Large intestine (tissue), 3 donors: ENCODE results near the gene IFNA6. TPM values are rescaled to one million over a fixed set of nuclear protein-coding genes. Genes with fewer than 3 reads are reported as not detected.
"Not testable (repeated sequence)": the region's sequence is repeated elsewhere in the genome, so short reads cannot be mapped to it uniquely, and the experiment has no call there.

Experiments used
- DNase-seq, 2 donors: peaks; one replicate each; pipeline versions ENCODE4 v3.0.0 to v3.0.0-alpha.2; 2013
- H3K27ac ChIP-seq: one replicate; pipeline ENCODE4 v1.5.1; 2013; ENCODE audit warnings: low read length
- H3K27me3 ChIP-seq: 2 replicates; pipeline ENCODE4 v1.6.1; 2013; ENCODE audit warnings: low read length; ENCODE audit not compliant: control insufficient read depth, insufficient read depth
- H3K36me3 ChIP-seq: 2 replicates; pipeline ENCODE4 v1.6.1; 2013; ENCODE audit warnings: low read length; ENCODE audit not compliant: control insufficient read depth, insufficient read depth
- H3K4me1 ChIP-seq: one replicate; pipeline ENCODE4 v1.6.1; 2013; ENCODE audit warnings: low read length; ENCODE audit not compliant: control insufficient read depth, insufficient read depth
- H3K4me3 ChIP-seq: one replicate; pipeline ENCODE4 v1.5.1; 2013; ENCODE audit warnings: low read length
- H3K9me3 ChIP-seq: one replicate; pipeline ENCODE4 v1.6.1; 2013; ENCODE audit warnings: mild to moderate bottlenecking, low read depth, low read length, moderate library complexity; ENCODE audit not compliant: control insufficient read depth
- WGBS: methylation state at CpG from one replicate; pipeline ENCODE4 v1.1.5; 2013; ENCODE audit warnings: low lambda C conversion rate; ENCODE audit not compliant: insufficient coverage; 5-methylcytosine and 5-hydroxymethylcytosine counted together
- polyA plus RNA-seq: library from polyadenylated mRNA; unstranded; fragments of 120-200 nt; gene quantifications from one replicate; pipeline ENCODE4 v1.2.1, GENCODE V29; 2013

Gene IFNA6
- polyA plus RNA-seq, 1 donor, result not detected

GRCh38 chr9:21367957-21368356, 17.3 kb upstream of the IFNA6 start, which contains the start of gene IFNA13:
TSS of gene IFNA13 (minus strand) at chr9:21368057. CDS start at chr9:21368010, 47 bp downstream.
- 87% methylated on average over 2 of the region's 3 CpGs for WGBS
- Histone ChIP-seq H3K36me3 (no peaks in the 10 kb centered on the region), H3K27ac (no peak within 1 kb of the TSS), H3K27me3 (peaks cover 3% of the 10 kb centered on the region), H3K4me1 (no peaks in the 10 kb centered on the region), H3K4me3 (no peak within 1 kb of the TSS), H3K9me3 (no peaks in the 10 kb centered on the region)
- no peak for DNase-seq

- H3K4me3 ChIP-seq, H3K36me3 ChIP-seq, H3K27me3 ChIP-seq, H3K27ac ChIP-seq, DNase-seq, H3K4me1 ChIP-seq, H3K9me3 ChIP-seq: not testable (repeated sequence)
- WGBS, result no CpG with 5 or more reads among the region's 2 CpGs
Observed at GRCh38 chr9:21367169-21367568, 16.5 kb upstream of the IFNA6 start.

- DNase-seq, result no peak
- WGBS, result no CpG with 5 or more reads among the region's 8 CpGs
- Histone ChIP-seq H3K36me3 (no peaks in the 10 kb centered on the region), H3K9me3 (no peaks in the 10 kb centered on the region), H3K4me3 (no peak overlapping the region), H3K27ac (no peak overlapping the region), H3K4me1 (no peaks in the 10 kb centered on the region), H3K27me3 (peaks cover 3% of the 10 kb centered on the region)
Observed at GRCh38 chr9:21362287-21362686, 11.6 kb upstream of the IFNA6 start.

- Histone ChIP-seq H3K4me3 (no peak overlapping the region), H3K9me3 (no peaks in the 10 kb centered on the region), H3K36me3 (no peaks in the 10 kb centered on the region), H3K4me1 (no peaks in the 10 kb centered on the region), H3K27me3 (no peaks in the 10 kb centered on the region), H3K27ac (no peak overlapping the region)
- 81% methylated on average over 4 of the region's 7 CpGs for WGBS
- DNase-seq, result no peak
Observed at GRCh38 chr9:21357479-21358460, 7.1 kb upstream of the IFNA6 start.

GRCh38 chr9:21348430-21348970, 2.2 kb downstream of the IFNA6 start:
- no peaks in the 10 kb centered on the region for H3K4me1 ChIP-seq
- WGBS, result no CpG with 5 or more reads among the region's 3 CpGs

GRCh38 chr9:21340735-21341134, 10.0 kb downstream of the IFNA6 start:
- Histone ChIP-seq H3K4me1 (no peaks in the 10 kb centered on the region), H3K9me3 (no peaks in the 10 kb centered on the region), H3K27ac (no peak overlapping the region), H3K27me3 (peaks cover 6% of the 10 kb centered on the region), H3K4me3 (no peak overlapping the region), H3K36me3 (no peaks in the 10 kb centered on the region)
- DNase-seq, result no peak
- no CpG with 5 or more reads among the region's 4 CpGs for WGBS

More at GRCh38 chr9:21348430-21348970, 2.2 kb downstream of the IFNA6 start:
- no peak overlapping the region for H3K27ac ChIP-seq
- no peak overlapping the region for H3K4me3 ChIP-seq
- DNase-seq, result no peak
- H3K9me3 ChIP-seq, result no peaks in the 10 kb centered on the region
- peaks cover 6% of the 10 kb centered on the region for H3K27me3 ChIP-seq
- no peaks in the 10 kb centered on the region for H3K36me3 ChIP-seq

- H3K4me3 ChIP-seq, result no peak overlapping the region
- H3K4me1 ChIP-seq, result peaks cover 10% of the 10 kb centered on the region
- no peaks in the 10 kb centered on the region for H3K9me3 ChIP-seq
- H3K27ac ChIP-seq, result no peak overlapping the region
- H3K36me3 ChIP-seq, result peaks cover 5% of the 10 kb centered on the region
- peaks cover 6% of the 10 kb centered on the region for H3K27me3 ChIP-seq
- DNase-seq, result no peak
Observed at GRCh38 chr9:21336457-21336856, 14.2 kb downstream of the IFNA6 start.

GRCh38 chr9:21334701-21335632, 15.7 kb downstream of the IFNA6 start, which contains the start of gene KLHL9:
TSS of gene KLHL9 (minus strand) at chr9:21335404. CDS start at chr9:21334859, 545 bp downstream.
- peak within 1 kb of the TSS; percentile 97 for H3K27ac ChIP-seq
- peaks cover 10% of the 10 kb centered on the region for H3K4me1 ChIP-seq

GRCh38 chr9:21333226-21333625, 17.5 kb downstream of the IFNA6 start:
- Histone ChIP-seq H3K4me1 (peaks cover 10% of the 10 kb centered on the region), H3K36me3 (peaks cover 8% of the 10 kb centered on the region), H3K27ac (no peak overlapping the region), H3K27me3 (peaks cover 2% of the 10 kb centered on the region), H3K9me3 (no peaks in the 10 kb centered on the region), H3K4me3 (no peak overlapping the region)
- no peak for DNase-seq
- WGBS, result 100% methylated on average over 1 of the region's 2 CpGs

More at GRCh38 chr9:21334701-21335632, 15.7 kb downstream of the IFNA6 start, which contains the start of gene KLHL9:
- peaks cover 8% of the 10 kb centered on the region for H3K36me3 ChIP-seq
- no CpG with 5 or more reads among the region's 55 CpGs for WGBS
- H3K9me3 ChIP-seq, result no peaks in the 10 kb centered on the region
- peak within 1 kb of the TSS; percentile 97 for H3K4me3 ChIP-seq
- H3K27me3 ChIP-seq, result peaks cover 5% of the 10 kb centered on the region
- DNase-seq, result peak; percentile 91 to 96
